ENCODE measurements around the gene PRKACB.
A peak's percentile ranks its signal among the peaks of the same experiment; 100 is the strongest.
"Not testable (repeated sequence)": the region's sequence is repeated elsewhere in the genome, so short reads cannot be mapped to it uniquely, and the experiment has no call there.

Gene PRKACB

GRCh38 chr1:84269306-84269705 is 125.2 kb downstream of the PRKACB start:
- DNase-seq (ENCODE audit: low spot score), result no peak

DNA sequence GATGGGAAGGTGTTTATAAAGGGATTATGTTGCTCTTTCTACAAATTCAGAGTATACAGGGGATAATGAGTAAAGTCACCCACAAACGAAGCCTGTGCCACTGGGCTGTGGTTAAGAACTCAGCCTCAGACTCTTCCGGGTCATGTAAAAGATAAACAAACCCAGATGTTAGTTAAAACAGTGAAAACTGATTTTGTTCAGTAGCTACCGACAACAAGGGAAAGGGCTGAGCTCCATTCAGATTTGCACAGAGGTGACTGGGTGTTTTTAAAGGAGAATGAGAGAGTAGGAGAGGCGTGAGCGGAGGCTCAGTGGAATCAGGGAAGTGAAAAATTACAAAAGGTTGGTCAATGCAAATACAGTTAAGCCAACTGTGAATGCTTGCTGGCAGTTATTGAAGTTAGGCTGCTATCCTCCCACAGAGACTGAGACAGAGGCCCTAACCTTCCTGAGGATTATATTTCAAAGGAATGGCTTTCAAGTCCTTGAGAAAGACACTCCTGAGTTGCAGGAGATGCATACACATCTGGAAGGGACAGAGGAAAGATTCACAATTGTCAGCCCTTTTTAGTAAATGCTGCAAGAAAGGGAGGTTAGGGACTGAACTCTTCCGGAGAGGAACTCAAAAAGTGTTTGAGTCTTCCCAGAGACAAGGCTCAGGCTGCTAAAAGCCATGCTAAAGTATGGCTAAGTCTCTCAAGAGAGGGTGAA is 127.5 kb downstream of the PRKACB start:
- peak; percentile 54 for DNase-seq (ENCODE audit: low spot score)

GRCh38 chr1:84272401-84272800 is 128.3 kb downstream of the PRKACB start:
- DNase-seq (ENCODE audit: low spot score), result no peak

GRCh38 chr1:84277343-84278059 is 133.4 kb downstream of the PRKACB start:
- DNase-seq (ENCODE audit: low spot score), result no peak

DNA sequence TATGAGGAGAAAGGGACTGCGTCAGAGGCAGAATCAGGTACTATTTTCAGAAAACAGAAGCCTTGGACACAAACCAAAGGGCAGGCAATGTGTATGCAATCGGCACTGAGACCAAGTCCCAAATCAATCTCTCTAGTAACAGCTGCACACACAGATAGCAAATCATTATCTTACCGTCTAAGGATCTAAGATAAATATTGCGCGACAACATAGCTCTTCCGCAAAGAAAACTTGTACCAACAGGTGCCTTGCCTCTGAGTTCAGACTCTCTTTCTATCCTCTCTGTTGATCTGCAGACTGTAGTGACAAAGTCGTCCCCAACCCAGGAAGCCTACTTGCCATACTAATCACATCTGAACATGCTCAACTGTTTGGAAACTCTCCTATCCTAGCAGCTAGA is 134.8 kb downstream of the PRKACB start:
- no peak for DNase-seq (ENCODE audit: low spot score)

GRCh38 chr1:84280912-84281311 is 136.8 kb downstream of the PRKACB start:
- no peak for DNase-seq (ENCODE audit: low spot score)

- DNase-seq (ENCODE audit: low spot score), result no peak
Observed at GRCh38 chr1:84282780-84283333, 138.8 kb downstream of the PRKACB start.

DNA sequence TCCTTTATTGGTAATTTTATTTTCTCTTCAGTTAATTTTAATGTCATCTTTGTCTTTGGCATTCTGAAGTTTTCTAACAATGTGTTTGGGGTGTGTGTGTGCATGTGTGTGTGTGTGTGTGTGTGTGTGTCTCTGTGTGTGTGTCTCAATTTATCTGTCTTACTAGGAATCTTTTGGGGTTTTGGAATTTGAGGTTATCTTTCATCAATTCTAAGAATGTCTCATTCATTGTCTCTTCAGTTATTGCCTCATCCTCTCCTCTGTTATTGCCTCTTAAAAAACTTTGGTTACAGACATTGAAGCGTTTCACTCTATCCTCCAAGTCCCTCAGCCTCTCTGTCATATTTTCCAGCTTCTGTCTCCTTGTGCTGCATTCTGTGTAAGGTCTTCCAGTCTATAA is 139.3 kb downstream of the PRKACB start:
- no peak for DNase-seq (ENCODE audit: low spot score)

GRCh38 chr1:84286071-84286470 is 142.0 kb downstream of the PRKACB start:
- no peak for DNase-seq (ENCODE audit: low spot score)

DNA sequence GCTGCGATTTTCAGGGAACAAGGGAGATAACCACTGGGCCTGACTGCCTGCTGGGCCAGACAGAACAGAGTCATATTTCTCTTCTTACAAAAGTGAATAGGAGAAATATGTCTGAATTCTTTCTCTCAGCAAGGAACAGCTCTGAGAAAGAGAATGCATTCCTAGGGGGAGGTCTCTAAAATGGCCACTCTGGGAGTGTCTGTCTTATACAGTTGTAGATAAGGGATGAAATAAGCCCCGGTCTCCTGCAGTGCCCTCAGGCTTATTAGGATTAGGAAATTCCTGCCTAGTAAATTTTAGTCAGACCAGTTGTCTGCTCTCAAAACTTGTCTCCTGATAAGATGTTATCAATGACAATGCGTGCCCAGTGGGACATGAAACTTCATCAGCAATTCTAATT is 143.3 kb downstream of the PRKACB start:
- not testable (repeated sequence) for DNase-seq (ENCODE audit: low spot score)
